GM19452 (cell line): ENCODE results near the gene LY6G6C.

Experiments
- ATAC-seq: cut with Tn5 transposase; IDR thresholded peaks from one replicate; pipeline ENCODE4 v1.9.1; 2021; ENCODE audit not compliant: unreplicated experiment

LY6G6C gene

GRCh38 chr6:31742894-31743293, 21.3 kb upstream of the LY6G6C start:
- ATAC-seq: no peak

GRCh38 chr6:31741815-31742214, 20.3 kb upstream of the LY6G6C start:
- ATAC-seq: no peak

- ATAC-seq: no peak
These were observed 19.1 kb upstream of the LY6G6C start for GRCh38 chr6:31740397-31741223.

GRCh38 chr6:31739639-31740396, 18.3 kb upstream of the LY6G6C start, which contains the start of gene MSH5:
Gene MSH5 (plus strand): TSS chr6:31740005. CDS start chr6:31740467, 462 bp downstream.
- peak; percentile 60 for ATAC-seq

- ATAC-seq: no peak
These were observed 16.7 kb upstream of the LY6G6C start for GRCh38 chr6:31737991-31738979.

GRCh38 chr6:31737315-31737990, 15.9 kb upstream of the LY6G6C start:
- no peak for ATAC-seq

- ATAC-seq: no peak
These were observed 15.3 kb upstream of the LY6G6C start for GRCh38 chr6:31736768-31737314.

- ATAC-seq: no peak
These were observed 14.6 kb upstream of the LY6G6C start, which contains the start of gene CLIC1 for GRCh38 chr6:31736021-31736767. Gene CLIC1 (minus strand): TSS chr6:31736530. CDS start chr6:31736300, 230 bp downstream.

- ATAC-seq: no peak
These were observed 13.4 kb upstream of the LY6G6C start for GRCh38 chr6:31734821-31735406.

GRCh38 chr6:31734247-31734820, 12.8 kb upstream of the LY6G6C start:
- no peak for ATAC-seq

- no peak for ATAC-seq
These were observed 12.2 kb upstream of the LY6G6C start for GRCh38 chr6:31733734-31734133.

GRCh38 chr6:31732029-31732428, 10.5 kb upstream of the LY6G6C start:
- no peak for ATAC-seq

GRCh38 chr6:31730631-31731086, 9.1 kb upstream of the LY6G6C start:
- no peak for ATAC-seq

- ATAC-seq: no peak
These were observed 8.6 kb upstream of the LY6G6C start for GRCh38 chr6:31729979-31730630.

GRCh38 chr6:31729515-31729978, 8.0 kb upstream of the LY6G6C start:
- ATAC-seq: no peak

- no peak for ATAC-seq
These were observed 7.4 kb upstream of the LY6G6C start, which contains the start of gene DDAH2 for GRCh38 chr6:31728767-31729514. Gene DDAH2 (minus strand): TSS chr6:31729299. CDS start chr6:31729161, 138 bp downstream.
